GM23248 (cell line): ENCODE measurements around the gene APC. TPM values are rescaled to one million over a fixed set of nuclear protein-coding genes. Genes with fewer than 3 reads are reported as not detected.
A peak's percentile ranks its signal among the peaks of the same experiment; 100 is the strongest.
"Not testable (repeated sequence)": the region's sequence is repeated elsewhere in the genome, so short reads cannot be mapped to it uniquely, and the experiment has no call there.

Experiments used
- DNase-seq: peaks from one replicate; pipeline ENCODE4 v3.0.0-alpha.2; 2015
- H2AFZ ChIP-seq: fragments of 200-600 bp; sonication (generic); 2 replicates; pipeline ENCODE4 v1.6.1; 2016; ENCODE audit warnings: antibody characterized with exemption
- H3F3A ChIP-seq: fragments of 200-600 bp; sonication (generic); 2 replicates; pipeline ENCODE4 v1.6.1; 2016; ENCODE audit warnings: mild to moderate bottlenecking, antibody characterized with exemption, mixed run types; ENCODE audit not compliant: insufficient read depth
- H3K27ac ChIP-seq: fragments of 200-600 bp; sonication (generic); 2 replicates; pipeline ENCODE4 v1.5.1; 2016; ENCODE audit warnings: mild to moderate bottlenecking
- H3K27me3 ChIP-seq: fragments of 200-600 bp; sonication (generic); replicated peaks from 2 replicates; pipeline ENCODE4 v1.6.1; 2016; ENCODE audit warnings: mild to moderate bottlenecking; ENCODE audit not compliant: insufficient read depth
- H3K36me3 ChIP-seq: fragments of 200-600 bp; sonication (generic); 2 replicates; pipeline ENCODE4 v1.6.1; 2016; ENCODE audit warnings: low read depth, mild to moderate bottlenecking
- H3K4me1 ChIP-seq: fragments of 200-600 bp; sonication (generic); 2 replicates; pipeline ENCODE4 v1.6.1; 2016; ENCODE audit warnings: mild to moderate bottlenecking; ENCODE audit not compliant: insufficient read depth
- H3K4me2 ChIP-seq: fragments of 200-600 bp; sonication (generic); one replicate; pipeline ENCODE4 v1.6.1; 2016; ENCODE audit warnings: mild to moderate bottlenecking; ENCODE audit not compliant: unreplicated experiment
- H3K4me3 ChIP-seq: fragments of 200-600 bp; sonication (generic); 2 replicates; pipeline ENCODE4 v1.5.1; 2016; ENCODE audit warnings: mild to moderate bottlenecking
- H3K79me2 ChIP-seq: fragments of 200-600 bp; sonication (generic); 2 replicates; pipeline ENCODE4 v1.6.1; 2016; ENCODE audit warnings: mild to moderate bottlenecking; ENCODE audit not compliant: insufficient read depth
- H3K9ac ChIP-seq: fragments of 200-600 bp; sonication (generic); 2 replicates; pipeline ENCODE4 v1.6.1; 2016; ENCODE audit warnings: mild to moderate bottlenecking
- H3K9me2 ChIP-seq: fragments of 200-600 bp; sonication (generic); 2 replicates; pipeline ENCODE4 v1.6.1; 2016; ENCODE audit warnings: mixed run types, mild to moderate bottlenecking, moderate library complexity; ENCODE audit not compliant: insufficient read depth
- H3K9me3 ChIP-seq: fragments of 200-600 bp; sonication (generic); one replicate; pipeline ENCODE4 v1.6.1; 2017; ENCODE audit warnings: low read depth
- H4K20me1 ChIP-seq: fragments of 200-600 bp; sonication (generic); 2 replicates; pipeline ENCODE4 v1.6.0; 2016; ENCODE audit not compliant: insufficient read depth
- EZH2 ChIP-seq: fragments of 200-600 bp; sonication (generic); IDR thresholded peaks from 2 replicates; pipeline ENCODE4 v1.6.1; 2018; ENCODE audit warnings: antibody characterized with exemption, mild to moderate bottlenecking; ENCODE audit not compliant: insufficient read depth, poor library complexity, severe bottlenecking
- EZH2phosphoT487 ChIP-seq: fragments of 200-600 bp; sonication (generic); IDR thresholded peaks from 2 replicates; pipeline ENCODE4 v1.6.1; 2018; ENCODE audit warnings: antibody characterized with exemption, moderate library complexity, mild to moderate bottlenecking, low read depth; ENCODE audit not compliant: insufficient read depth
- WGBS, 2 experiments: methylation state at CpG; one replicate each; pipeline ENCODE4 v1.1.6; 2015 to 2017; ENCODE audit warnings: low lambda C conversion rate in 2 of 2, low coverage in 1 of 2; ENCODE audit errors: missing lambda C conversion rate in 2 of 2; 5-methylcytosine and 5-hydroxymethylcytosine counted together
- in situ Hi-C: fragments of 300-500 bp; cut with MboI; formaldehyde crosslinking; loops from 2 replicates; pipeline ENCODE4 v1.15.0; 2020
- polyA plus RNA-seq: library from polyadenylated mRNA; unstranded; fragments of >200 nt; fragmentation: Nextera tagmentation; extraction: Ambion mirVana; gene quantifications from 2 replicates; pipeline ENCODE4 v1.2.1, GENCODE V29; 2016
- total RNA-seq: library from RNA; depleted of rRNA; stranded (reverse); fragments of >200 nt; shearing (Covaris generic); gene quantifications from 2 replicates; pipeline ENCODE4 v1.2.3, GENCODE V29; 2014

APC gene
- total and polyA plus RNA-seq, 2 experiments from 2014 or later: 18.1 to 34.2 TPM

- Histone ChIP-seq H4K20me1 (no peaks in the 10 kb centered on the region), H3K4me2 (no peak overlapping the region), H3K9ac (no peak overlapping the region), H3K4me3 (no peak overlapping the region), H3K9me2 (no peaks in the 10 kb centered on the region), H3K27ac (no peak overlapping the region), H3F3A (peaks cover 39% of the 10 kb centered on the region), H3K4me1 (no peaks in the 10 kb centered on the region), H3K9me3 (no peaks in the 10 kb centered on the region), H3K79me2 (no peaks in the 10 kb centered on the region), H2AFZ (no peak overlapping the region), H3K36me3 (no peaks in the 10 kb centered on the region), H3K27me3 (no peaks in the 10 kb centered on the region)
- TF ChIP-seq EZH2phosphoT487: no peak
- no peak for DNase-seq
- in situ Hi-C loops: no loop called here
These were observed 109.6 kb downstream of the APC start for GRCh38 chr5:112847306-112847705.

- H3K4me3 ChIP-seq: peak overlapping the region; percentile 19; the same call in 1 of the 2 replicates
- no peak overlapping the region for H3K4me2 ChIP-seq
These were observed 110.6 kb downstream of the APC start for GRCh38 chr5:112848116-112848811.

DNA sequence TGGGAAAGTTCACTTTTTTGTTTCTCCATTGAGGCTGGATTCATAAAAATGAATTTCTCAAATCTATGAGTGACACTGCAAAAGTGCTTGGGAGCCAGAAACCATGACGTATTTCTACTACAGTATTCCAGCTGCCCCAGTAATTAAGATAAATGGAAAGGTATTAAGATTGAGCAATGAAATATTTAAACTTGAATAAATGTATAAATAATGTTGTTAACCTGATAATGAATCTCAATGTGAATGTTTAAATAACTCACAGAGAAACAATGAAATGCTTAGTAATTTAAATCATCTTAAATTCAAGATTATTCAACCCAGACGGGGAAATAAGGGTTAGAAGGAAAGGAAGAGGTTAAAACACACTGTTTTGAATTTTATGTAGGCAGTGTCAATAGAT is 112.2 kb downstream of the APC start:
- Histone ChIP-seq H3K9ac (no peak overlapping the region), H4K20me1 (no peaks in the 10 kb centered on the region), H3K4me3 (no peak overlapping the region), H3K79me2 (no peaks in the 10 kb centered on the region), H2AFZ (no peak overlapping the region), H3K27ac (no peak overlapping the region), H3K9me3 (no peaks in the 10 kb centered on the region), H3F3A (peaks cover 32% of the 10 kb centered on the region), H3K36me3 (no peaks in the 10 kb centered on the region), H3K27me3 (no peaks in the 10 kb centered on the region), H3K4me2 (no peak overlapping the region), H3K9me2 (no peaks in the 10 kb centered on the region), H3K4me1 (no peaks in the 10 kb centered on the region)
- DNase-seq: no peak
- no peak for TF ChIP-seq EZH2
- no peak for TF ChIP-seq EZH2phosphoT487
- in situ Hi-C loops: no loop called here
- WGBS, 2 experiments: 70 to 71% methylated on average over 2 of the region's 2 CpGs

More at GRCh38 chr5:112848116-112848811, 110.6 kb downstream of the APC start:
- H3K9me3 ChIP-seq: no peaks in the 10 kb centered on the region
- H3K9ac ChIP-seq: no peak overlapping the region; the same call in 1 of the 2 replicates
- no peaks in the 10 kb centered on the region for H3K79me2 ChIP-seq
- TF ChIP-seq EZH2 (no peak), EZH2phosphoT487 (no peak)
- H3K9me2 ChIP-seq: no peaks in the 10 kb centered on the region
- WGBS, 2 experiments: 41 to 44% methylated on average over 8 of the region's 8 CpGs
- H3K4me1 ChIP-seq: no peaks in the 10 kb centered on the region
- in situ Hi-C loops: no loop called here
- H3K27me3 ChIP-seq: no peaks in the 10 kb centered on the region
- H3F3A ChIP-seq: peaks cover 39% of the 10 kb centered on the region
- H2AFZ ChIP-seq: no peak overlapping the region
- H3K27ac ChIP-seq: no peak overlapping the region
- no peaks in the 10 kb centered on the region for H3K36me3 ChIP-seq
- no peaks in the 10 kb centered on the region for H4K20me1 ChIP-seq
- peak; percentile 77 for DNase-seq

DNA sequence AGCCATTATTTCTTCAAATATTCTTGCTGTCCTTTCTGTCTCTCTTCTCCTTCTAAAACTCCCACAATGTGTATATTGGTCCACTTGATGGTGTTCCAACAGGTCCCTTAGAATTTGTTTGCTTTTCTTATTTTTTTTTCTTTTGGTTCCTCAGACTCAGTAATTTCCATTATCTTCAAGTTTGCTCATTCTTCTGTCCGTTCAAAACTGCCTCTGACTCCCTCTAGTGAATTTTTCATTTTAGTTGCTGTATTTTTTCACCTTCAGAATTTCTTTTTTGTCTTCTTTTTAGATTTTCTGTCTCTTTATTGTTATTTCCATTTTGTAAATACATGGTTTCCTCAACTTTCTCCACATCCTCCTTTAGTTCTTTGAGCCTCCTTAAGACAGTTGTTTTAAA is 117.0 kb downstream of the APC start:
- Histone ChIP-seq H3K9me3 (no peaks in the 10 kb centered on the region), H3K9me2 (no peaks in the 10 kb centered on the region), H4K20me1 (no peaks in the 10 kb centered on the region), H3F3A (no peaks in the 10 kb centered on the region), H3K9ac (no peak overlapping the region), H3K27ac (no peak overlapping the region), H3K4me3 (no peak overlapping the region), H3K27me3 (no peaks in the 10 kb centered on the region), H3K79me2 (no peaks in the 10 kb centered on the region), H3K36me3 (no peaks in the 10 kb centered on the region), H3K4me1 (peaks cover 12% of the 10 kb centered on the region), H2AFZ (no peak overlapping the region), H3K4me2 (no peak overlapping the region)
- in situ Hi-C loops: no loop called here
- no peak for DNase-seq
- no peak for TF ChIP-seq EZH2
- no peak for TF ChIP-seq EZH2phosphoT487
- WGBS, 2 experiments: 21 to 33% methylated on average over 1 of the region's 1 CpG

- Histone ChIP-seq H3K9me2 (no peaks in the 10 kb centered on the region), H2AFZ (no peak overlapping the region), H3K27ac (no peak overlapping the region), H3K4me3 (no peak overlapping the region), H3K79me2 (peaks cover 23% of the 10 kb centered on the region), H3K27me3 (no peaks in the 10 kb centered on the region), H3K4me1 (peaks cover 23% of the 10 kb centered on the region), H3K9ac (no peak overlapping the region), H4K20me1 (no peaks in the 10 kb centered on the region), H3K36me3 (no peaks in the 10 kb centered on the region), H3F3A (no peaks in the 10 kb centered on the region), H3K9me3 (no peaks in the 10 kb centered on the region), H3K4me2 (no peak overlapping the region)
- no peak for TF ChIP-seq EZH2phosphoT487
- no peak for TF ChIP-seq EZH2
- peak; percentile 50 for DNase-seq
- in situ Hi-C loops: no loop called here
These were observed 120.2 kb downstream of the APC start for GRCh38 chr5:112857866-112858265.

DNA sequence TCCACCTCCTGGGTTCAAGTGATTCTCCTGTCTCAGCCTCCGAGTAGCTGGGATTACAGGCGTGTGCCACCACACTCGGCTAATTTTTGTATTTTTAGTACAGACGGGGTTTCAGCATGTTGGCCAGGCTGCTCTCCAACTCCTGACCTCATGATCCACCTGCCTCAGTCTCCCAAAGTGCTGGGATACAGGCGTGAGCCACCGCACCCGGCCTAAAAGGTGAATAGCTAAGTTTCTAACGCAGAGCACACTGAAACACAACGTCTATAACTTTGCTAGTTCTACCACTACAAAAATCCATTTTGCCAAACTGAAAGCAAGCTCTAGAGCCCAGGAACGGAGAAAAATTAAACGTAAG is 122.9 kb downstream of the APC start:
- peak overlapping the region; percentile 96 for H2AFZ ChIP-seq
- H3K27ac ChIP-seq: peak overlapping the region; percentile 80
- peaks cover 23% of the 10 kb centered on the region for H3K36me3 ChIP-seq
- H3K79me2 ChIP-seq: peaks cover 50% of the 10 kb centered on the region
- H3F3A ChIP-seq, H3K27me3 ChIP-seq, H3K9me2 ChIP-seq, DNase-seq, in situ Hi-C loops, H3K9me3 ChIP-seq, H4K20me1 ChIP-seq: not testable (repeated sequence)
- WGBS, 2 experiments: 68 to 74% methylated on average over 10 to 11 of the region's 11 CpGs
- H3K4me3 ChIP-seq: peak overlapping the region; percentile 99
- H3K9ac ChIP-seq: peak overlapping the region; percentile 97
- H3K4me1 ChIP-seq: peaks cover 35% of the 10 kb centered on the region
- H3K4me2 ChIP-seq: peak overlapping the region; percentile 83
